PC-9 (cell line): ENCODE measurements around the gene IRF9. TPM values are rescaled to one million over a fixed set of nuclear protein-coding genes. Genes with fewer than 3 reads are reported as not detected.

Experiments used
- BruUV-seq: library from RNA; stranded (reverse); fragments of 400-500 nt; replicated peaks from 2 replicates; lab custom pipeline; 2021; lab: Mats Ljungman, UMichigan
- CTCF ChIA-PET: fragments of 300-600 bp; sonication (Branson Sonifier 250); formaldehyde crosslinking; loops from one replicate; lab custom pipeline; 2022; ENCODE audit warnings: antibody characterized with exemption; lab: Charles Lee
- POLR2A ChIA-PET: fragments of 300-600 bp; sonication (Branson Sonifier 250); formaldehyde crosslinking; loops from one replicate; lab custom pipeline; 2022; ENCODE audit warnings: antibody characterized with exemption; ENCODE audit not compliant: unreplicated experiment; lab: Charles Lee
- DNase-seq, 2 experiments: peaks; one replicate each; pipeline versions ENCODE4 v3.0.0 to v3.0.0-alpha.2; 2015 to 2022; ENCODE audit warnings: mixed read lengths in 1 of 2
- H2AFZ ChIP-seq: fragments of 200-600 bp; sonication (generic); 2 replicates; pipeline ENCODE4 v1.8.1; 2017; ENCODE audit warnings: antibody characterized with exemption
- H3F3A ChIP-seq: fragments of 200-600 bp; sonication (generic); 2 replicates; pipeline ENCODE4 v1.8.1; 2017; ENCODE audit warnings: antibody characterized with exemption, mild to moderate bottlenecking, low read depth; ENCODE audit not compliant: insufficient read depth
- H3K27ac ChIP-seq: fragments of 200-600 bp; sonication (generic); 2 replicates; pipeline ENCODE4 v1.6.1; 2016; ENCODE audit warnings: mixed run types
- H3K27me3 ChIP-seq: fragments of 200-600 bp; sonication (generic); 2 replicates; pipeline ENCODE4 v1.6.1; 2016; ENCODE audit warnings: low read depth, mixed run types; ENCODE audit not compliant: insufficient read depth
- H3K36me3 ChIP-seq: fragments of 200-600 bp; sonication (generic); 2 replicates; pipeline ENCODE4 v1.6.1; 2016; ENCODE audit warnings: low read depth, mixed run types
- H3K4me1 ChIP-seq: fragments of 200-600 bp; sonication (generic); replicated peaks from 2 replicates; pipeline ENCODE4 v1.6.1; 2016; ENCODE audit warnings: mixed run types; ENCODE audit not compliant: insufficient read depth
- H3K4me2 ChIP-seq: fragments of 200-600 bp; sonication (generic); 2 replicates; pipeline ENCODE4 v1.6.1; 2017; ENCODE audit warnings: mixed run types
- H3K4me3 ChIP-seq: fragments of 200-600 bp; sonication (generic); 2 replicates; pipeline ENCODE4 v1.6.1; 2016; ENCODE audit warnings: mixed run types
- H3K79me2 ChIP-seq: fragments of 200-600 bp; sonication (generic); 2 replicates; pipeline ENCODE4 v1.6.1; 2017; ENCODE audit warnings: low read depth, mixed run types
- H3K9me2 ChIP-seq: fragments of 200-600 bp; sonication (generic); 2 replicates; pipeline ENCODE4 v1.8.1; 2017; ENCODE audit warnings: mild to moderate bottlenecking; ENCODE audit not compliant: insufficient read depth
- H3K9me3 ChIP-seq: fragments of 200-600 bp; sonication (generic); 2 replicates; pipeline ENCODE4 v1.8.1; 2016; ENCODE audit warnings: low read depth; ENCODE audit not compliant: insufficient read depth
- H4K20me1 ChIP-seq: fragments of 200-600 bp; sonication (generic); 2 replicates; pipeline ENCODE4 v1.8.1; 2017; ENCODE audit not compliant: insufficient read depth
- CTCF ChIP-seq: fragments of 200-600 bp; sonication (generic); conservative IDR thresholded peaks from 2 replicates; pipeline ENCODE4 v1.6.1; 2017; ENCODE audit warnings: mixed run types, antibody characterized with exemption, mild to moderate bottlenecking, moderate library complexity
- EZH2 ChIP-seq: fragments of 200-600 bp; sonication (generic); IDR thresholded peaks from 2 replicates; pipeline ENCODE4 v1.8.0; 2017; ENCODE audit warnings: antibody characterized with exemption, low read depth
- intact Hi-C: fragments of 100-400 bp; cut with micrococcal nuclease; formaldehyde crosslinking; loops from one replicate; pipeline ENCODE4 v1.10.0; 2022; ENCODE audit not compliant: unreplicated experiment
- total RNA-seq: library from RNA; stranded (reverse); gene quantifications from 2 replicates; pipeline ENCODE4 v1.2.3, GENCODE V29; 2021

IRF9 gene
- total RNA-seq, 1 experiment from 2014 or later = 21.4 TPM

DNA sequence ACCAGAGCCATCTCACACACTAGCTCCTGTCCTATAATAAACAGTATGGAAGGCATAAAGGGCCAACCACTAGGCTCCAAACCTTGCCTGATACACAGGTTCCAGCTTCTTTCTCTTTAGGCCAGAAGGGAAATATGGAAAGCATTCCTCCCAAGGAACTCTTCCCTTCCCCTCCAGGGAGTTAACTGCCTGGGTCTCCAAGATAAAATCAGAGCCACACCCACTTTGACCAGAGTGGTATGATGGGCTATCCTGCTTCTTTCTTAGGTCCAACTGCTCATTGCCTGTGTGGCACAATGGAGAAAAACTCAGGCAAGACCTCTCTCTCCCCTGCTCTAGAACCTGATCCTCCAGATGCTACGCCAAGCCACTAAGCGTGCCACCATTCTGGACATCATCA lies 46.6 kb downstream of the IRF9 start:
- BruUV-seq = no TSS peak
- no peak for DNase-seq
- Histone ChIP-seq H3K4me2 (no peak overlapping the region), H3F3A (peaks cover under 1% of the 10 kb centered on the region; the same call in 1 of the 2 replicates), H3K4me3 (no peak overlapping the region), H3K9me2 (no peaks in the 10 kb centered on the region), H2AFZ (no peak overlapping the region), H3K27me3 (no peaks in the 10 kb centered on the region), H3K9me3 (no peaks in the 10 kb centered on the region), H3K36me3 (no peaks in the 10 kb centered on the region), H4K20me1 (no peaks in the 10 kb centered on the region), H3K27ac (no peak overlapping the region), H3K4me1 (no peaks in the 10 kb centered on the region), H3K79me2 (peaks cover 13% of the 10 kb centered on the region)
- ChIA-PET POLR2A (no interaction called here), CTCF (no interaction called here)
- no peak for TF ChIP-seq CTCF
- no peak for TF ChIP-seq EZH2
- intact Hi-C loops = no loop called here

DNA sequence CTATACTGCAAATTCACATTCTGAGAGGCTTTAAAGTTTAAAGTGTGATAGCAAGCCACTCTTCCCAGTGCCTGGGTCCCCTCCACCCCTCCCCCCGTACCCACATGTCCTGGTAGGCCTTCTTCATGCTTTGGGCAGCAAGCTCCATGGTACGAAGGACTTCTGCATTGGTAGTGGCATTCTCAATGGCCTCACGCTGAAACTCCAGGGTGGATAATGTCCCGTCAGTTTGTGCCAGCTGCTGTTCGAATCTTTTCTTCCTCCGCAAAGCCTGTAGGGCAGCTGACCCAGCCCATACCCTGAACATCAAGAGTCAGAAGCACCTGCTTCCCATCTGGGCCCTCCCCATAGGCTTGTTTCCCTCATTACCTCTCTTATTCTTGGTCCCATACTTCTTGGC lies 50.2 kb downstream of the IRF9 start:
- no peak for TF ChIP-seq EZH2
- no peak for TF ChIP-seq CTCF
- Histone ChIP-seq H2AFZ (no peak overlapping the region), H4K20me1 (no peaks in the 10 kb centered on the region), H3K4me1 (peaks cover 10% of the 10 kb centered on the region; the same call in 1 of the 2 replicates), H3K9me2 (no peaks in the 10 kb centered on the region), H3K79me2 (peaks cover 13% of the 10 kb centered on the region), H3K4me3 (no peak overlapping the region), H3K4me2 (0 out of 2 replicates have a peak overlapping the region, but pooled peaks have one; percentile 91), H3K9me3 (no peaks in the 10 kb centered on the region), H3K27ac (no peak overlapping the region), H3F3A (peaks cover 14% of the 10 kb centered on the region; the same call in 1 of the 2 replicates), H3K27me3 (no peaks in the 10 kb centered on the region), H3K36me3 (no peaks in the 10 kb centered on the region)
- intact Hi-C loops = no loop called here
- POLR2A ChIA-PET = no interaction called here
- BruUV-seq = no TSS peak
- CTCF ChIA-PET = no interaction called here
- no peak for DNase-seq

GRCh38 chr14:24212924-24213865 lies 52.1 kb downstream of the IRF9 start, which contains the start of gene CHMP4A:
Gene CHMP4A, minus strand, starts transcription at chr14:24213488. Its CDS starts 49 bp downstream, at chr14:24213439.
- Histone ChIP-seq H3K27me3 (no peaks in the 10 kb centered on the region), H3K4me3 (peak within 1 kb of the TSS; percentile 75), H3K27ac (peak within 1 kb of the TSS; percentile 88), H3K36me3 (no peaks in the 10 kb centered on the region), H3K4me2 (peak within 1 kb of the TSS; percentile 91), H4K20me1 (no peaks in the 10 kb centered on the region), H3K79me2 (peaks cover 13% of the 10 kb centered on the region), H3F3A (peaks cover 14% of the 10 kb centered on the region; the same call in 1 of the 2 replicates), H3K9me3 (no peaks in the 10 kb centered on the region), H3K9me2 (no peaks in the 10 kb centered on the region), H2AFZ (peak within 1 kb of the TSS; percentile 90), H3K4me1 (peaks cover 10% of the 10 kb centered on the region; the same call in 1 of the 2 replicates)
- POLR2A ChIA-PET = interaction anchor here (0.6 to 0.8 kb wide), 5 partner anchors 18 to 98 kb away, joined by 3 to 4 read pairs (median 3); partner anchors contain the start of genes DCAF11, NOP9, NRL and RABGGTA
- TSS peak; percentile 70 for BruUV-seq
- DNase-seq = peak; percentile 89 to 91
- TF ChIP-seq EZH2 = no peak
- TF ChIP-seq CTCF = no peak
- intact Hi-C loops = loop anchor here (1.0 to 2.0 kb wide), 3 partner anchors 18 to 66 kb away; partner anchors contain the start of genes IRF9, PSME2, RNF31 and TM9SF1
- CTCF ChIA-PET = interaction anchor here (0.7 kb wide), 1 partner anchor 99 kb away, joined by 3 read pairs; the partner anchor contains the start of gene DCAF11
